Endothelial cell of umbilical vein (primary cell): ENCODE measurements around the gene GATAD1. TPM values are rescaled to one million over a fixed set of nuclear protein-coding genes. Genes with fewer than 3 reads are reported as not detected.

ENCODE experiments used
- BruUV-seq: library from RNA; stranded (reverse); fragments of 400-500 nt; replicated peaks from 2 replicates; lab custom pipeline; 2021; lab: Mats Ljungman, UMichigan
- CTCF ChIA-PET: fragments of 300-600, 350-600 bp; sonication (Branson Sonifier 250); formaldehyde crosslinking; loops from one replicate; lab custom pipeline; 2021; ENCODE audit warnings: antibody characterized with exemption, inconsistent platforms; lab: Charles Lee
- POLR2A ChIA-PET: fragments of 300-600, 350-600 bp; sonication (Branson Sonifier 250); formaldehyde crosslinking; loops from one replicate; lab custom pipeline; 2021; ENCODE audit warnings: antibody characterized with exemption, inconsistent platforms; lab: Charles Lee
- DNase-seq: peaks from one replicate; pipeline ENCODE4 v3.0.0-alpha.2; 2011; ENCODE audit warnings: low read depth, low spot score
- FAIRE-seq: peaks from 2 replicates; lab custom pipeline; 2011; peaks lifted over from hg19 to GRCh38; lab: Jason Lieb, UNC
- H2AFZ ChIP-seq: 2 replicates; pipeline ENCODE4 v1.6.0; 2012; ENCODE audit warnings: low read depth, low read length, control low read depth, inconsistent platforms
- H3K27ac ChIP-seq: 2 replicates; pipeline ENCODE4 v1.5.1; 2011; ENCODE audit warnings: low read depth, mild to moderate bottlenecking, control low read depth, low read length, moderate library complexity; ENCODE audit not compliant: insufficient read depth
- H3K27me3 ChIP-seq, 2 experiments: 2 replicates each; pipeline versions ENCODE4 v1.6.0 to v1.6.1; 2011; ENCODE audit warnings: low read length in 2 of 2, mixed read lengths in 1 of 2; ENCODE audit not compliant: control insufficient read depth in 2 of 2, insufficient read depth in 2 of 2
- H3K36me3 ChIP-seq, 2 experiments: 2 replicates in 1 of 2; 3 replicates in 1 of 2; pipeline ENCODE4 v1.5.1; 2011; ENCODE audit warnings: low read length in 2 of 2, mild to moderate bottlenecking in 1 of 2, moderate library complexity in 1 of 2; ENCODE audit not compliant: control insufficient read depth in 2 of 2, insufficient read depth in 2 of 2; ENCODE audit errors: extremely low read depth in 1 of 2
- H3K4me1 ChIP-seq: 3 replicates; pipeline ENCODE4 v1.5.1; 2011; ENCODE audit warnings: mild to moderate bottlenecking, low read length; ENCODE audit not compliant: control insufficient read depth, insufficient read depth; ENCODE audit errors: extremely low read depth
- H3K4me2 ChIP-seq: 2 replicates; pipeline ENCODE4 v1.6.1; 2011; ENCODE audit warnings: low read length, control low read depth, mixed read lengths; ENCODE audit not compliant: insufficient read depth
- H3K4me3 ChIP-seq, 3 experiments: fragments of 200-600 bp in 1 of 3; sonication (generic), shearing (Covaris generic) in 1 of 3; replicated peaks in 1 of 3; 2 replicates each; pipeline ENCODE4 v1.5.1; 2011 to 2016; ENCODE audit warnings: control low read depth in 3 of 3, low read length in 3 of 3, mild to moderate bottlenecking in 2 of 3, inconsistent platforms in 1 of 3, low read depth in 1 of 3, moderate library complexity in 1 of 3; ENCODE audit not compliant: insufficient read depth in 1 of 3
- H3K79me2 ChIP-seq: 2 replicates; pipeline ENCODE4 v1.6.0; 2012; ENCODE audit warnings: low read length, inconsistent platforms; ENCODE audit not compliant: control insufficient read depth, insufficient read depth
- H3K9ac ChIP-seq: replicated peaks from 2 replicates; pipeline ENCODE3; 2011; ENCODE audit warnings: low read length, control low read depth; ENCODE audit not compliant: insufficient read depth; ENCODE audit errors: extremely low read depth
- H3K9me1 ChIP-seq: replicated peaks from 3 replicates; pipeline ENCODE4 v1.6.0; 2011; ENCODE audit warnings: mild to moderate bottlenecking, low read length; ENCODE audit not compliant: control insufficient read depth, insufficient read depth; ENCODE audit errors: extremely low read depth
- H3K9me3 ChIP-seq: replicated peaks from 2 replicates; pipeline ENCODE4 v1.5.1; 2012; ENCODE audit warnings: low read length, inconsistent platforms; ENCODE audit not compliant: control insufficient read depth, insufficient read depth
- H4K20me1 ChIP-seq: replicated peaks from 2 replicates; pipeline ENCODE3; 2011; ENCODE audit warnings: mild to moderate bottlenecking, low read length; ENCODE audit not compliant: control insufficient read depth, insufficient read depth; ENCODE audit errors: extremely low read depth
- CTCF ChIP-seq, 2 donors: IDR thresholded peaks; 1 replicate in 1 of 2; 2 replicates in 1 of 2; pipeline ENCODE4 v1.5.1; 2011; ENCODE audit warnings: low read length in 2 of 2, mild to moderate bottlenecking in 2 of 2, moderate library complexity in 2 of 2, control low read depth in 1 of 2, inconsistent platforms in 1 of 2, low read depth in 1 of 2; ENCODE audit not compliant: insufficient read depth in 1 of 2; ENCODE audit errors: extremely low read depth in 1 of 2
- EZH2 ChIP-seq: IDR thresholded peaks from 2 replicates; pipeline ENCODE4 v1.6.1; 2012; ENCODE audit warnings: borderline replicate concordance, low read depth, mild to moderate bottlenecking, moderate library complexity, low read length, inconsistent platforms; ENCODE audit not compliant: severe bottlenecking
- FOS ChIP-seq: IDR thresholded peaks from 2 replicates; pipeline ENCODE4 v1.6.1; 2011; ENCODE audit warnings: mild to moderate bottlenecking, low read length, moderate library complexity, borderline replicate concordance; ENCODE audit not compliant: insufficient read depth
- GATA2 ChIP-seq: IDR thresholded peaks from 2 replicates; pipeline ENCODE4 v1.7.0; 2011; ENCODE audit warnings: low read depth, mild to moderate bottlenecking, moderate library complexity, mixed read lengths, low read length; ENCODE audit not compliant: insufficient read length, insufficient read depth
- JUN ChIP-seq: IDR thresholded peaks from 2 replicates; pipeline ENCODE4 v1.6.1; 2011; ENCODE audit warnings: borderline replicate concordance, low read depth; ENCODE audit not compliant: insufficient read length, insufficient read depth
- MAX ChIP-seq: IDR thresholded peaks from 2 replicates; pipeline ENCODE4 v1.6.1; 2011; ENCODE audit not compliant: insufficient read depth, insufficient read length
- MYC ChIP-seq: IDR thresholded peaks from one replicate; pipeline ENCODE4 v1.6.1; 2011; ENCODE audit warnings: mild to moderate bottlenecking, low read depth, low read length
- POLR2A ChIP-seq: IDR thresholded peaks from 2 replicates; pipeline ENCODE4 v1.6.1; 2012; ENCODE audit warnings: low read depth, mild to moderate bottlenecking, control low read depth, low read length
- POLR2AphosphoS5 ChIP-seq: IDR thresholded peaks from 2 replicates; pipeline ENCODE4 v1.6.1; 2012; ENCODE audit warnings: low read depth, mild to moderate bottlenecking, control low read depth, low read length, moderate library complexity; ENCODE audit not compliant: insufficient read depth
- dilution Hi-C: fragments of 300-500 bp; cut with MboI; formaldehyde crosslinking; loops from one replicate; pipeline ENCODE4 v1.15.0; 2019; ENCODE audit warnings: low sequenced_read_pairs; ENCODE audit not compliant: extremely low pct_ligation_motif_present
- intact Hi-C: fragments of 100-400 bp; cut with micrococcal nuclease; formaldehyde crosslinking; loops from one replicate; pipeline ENCODE4 v1.10.0; 2022
- polyA plus RNA-seq, 4 experiments: library from polyadenylated mRNA; depleted of rRNA in 3 of 4; stranded (reverse) in 3 of 4; unstranded in 1 of 4; fragments of >200 nt; gene quantifications; 2 replicates each; pipeline versions ENCODE4 v1.2.1 to v1.2.3, GENCODE V29; 2011 to 2012; ENCODE audit warnings: missing spikeins in 1 of 4
- total RNA-seq: library from RNA; stranded (reverse); gene quantifications from 2 replicates; pipeline ENCODE4 v1.2.3, GENCODE V29; 2021

Gene GATAD1
- total and polyA plus RNA-seq, 2 donors (not counting 3 experiments of a cell fraction or from before 2014, with no cell fraction given), result 13.7 to 28.9 TPM

- Histone ChIP-seq H3K4me1 (no peaks in the 10 kb centered on the region), H3K4me3 (no peak overlapping the region), H2AFZ (no peak overlapping the region), H3K9ac (no peak overlapping the region), H3K9me1 (no peaks in the 10 kb centered on the region), H3K27me3 (no peaks in the 10 kb centered on the region), H3K27ac (no peak overlapping the region), H3K36me3 (peaks cover 9% of the 10 kb centered on the region in 2 experiments), H3K79me2 (no peaks in the 10 kb centered on the region), H3K9me3 (no peaks in the 10 kb centered on the region), H3K4me2 (no peak overlapping the region), H4K20me1 (no peaks in the 10 kb centered on the region)
- DNase-seq, result no peak
- no TSS peak for BruUV-seq
- dilution Hi-C loops, result no loop called here
- intact Hi-C loops, result no loop called here
- no peak for FAIRE-seq
- POLR2A ChIA-PET, result no interaction called here
- TF ChIP-seq EZH2 (no peak), JUN (no peak), MAX (no peak), POLR2AphosphoS5 (no peak), GATA2 (no peak)
- CTCF ChIA-PET, result no interaction called here
These were observed 40.5 kb downstream of the GATAD1 start for GRCh38 chr7:92487804-92488203.

- intact Hi-C loops, result no loop called here
- Histone ChIP-seq H3K9me3 (no peaks in the 10 kb centered on the region), H3K9ac (no peak overlapping the region), H3K4me1 (no peaks in the 10 kb centered on the region), H3K36me3 (peaks cover 9% of the 10 kb centered on the region in 2 experiments), H3K4me3 (no peak overlapping the region), H3K27me3 (no peaks in the 10 kb centered on the region), H3K4me2 (no peak overlapping the region), H3K79me2 (no peaks in the 10 kb centered on the region), H4K20me1 (no peaks in the 10 kb centered on the region), H2AFZ (no peak overlapping the region), H3K9me1 (no peaks in the 10 kb centered on the region), H3K27ac (no peak overlapping the region)
- POLR2A ChIA-PET, result no interaction called here
- DNase-seq, result peak; percentile 42
- FAIRE-seq, result no peak
- BruUV-seq, result no TSS peak
- dilution Hi-C loops, result no loop called here
- TF ChIP-seq GATA2 (no peak), FOS (no peak), MAX (no peak), JUN (no peak), POLR2AphosphoS5 (no peak), CTCF (IDR thresholded peaks at IDR 0.05; ENCODE audit: extremely low read depth in 1 of 2, insufficient read depth in 1 of 2, low read depth in 1 of 2, low read length in 2 of 2) (no peak), MYC (no peak), POLR2A (no peak), EZH2 (no peak)
- CTCF ChIA-PET, result interaction anchor here (1.0 to 1.2 kb wide), 3 partner anchors 17 to 42 kb away, joined by 3 to 4 read pairs (median 4); partner anchors contain the start of genes GATAD1 and RBM48
These were observed 42.4 kb downstream of the GATAD1 start for GRCh38 chr7:92489634-92490033.
